Activated CD8-positive, alpha-beta T cell treated with anti-CD3 and anti-CD28 coated beads for 36 hours (primary cell): ENCODE data around the gene ATP6V0D1. TPM values are rescaled to one million over a fixed set of nuclear protein-coding genes. Genes with fewer than 3 reads are reported as not detected.

Experiments used
- ATAC-seq: fragments of 200-7000 bp; cut with Tn5 transposase; one replicate; pipeline ENCODE4 v1.10.0; 2021; ENCODE audit warnings: mild to moderate bottlenecking, moderate library complexity
- CTCF ChIA-PET: fragments of 350-600 bp; sonication (Branson Sonifier 250); formaldehyde crosslinking; loops from one replicate; lab custom pipeline; 2021; ENCODE audit warnings: antibody characterized with exemption; lab: Charles Lee
- POLR2A ChIA-PET: fragments of 350-600 bp; sonication (Branson Sonifier 250); formaldehyde crosslinking; loops from one replicate; lab custom pipeline; 2021; ENCODE audit warnings: antibody characterized with exemption; lab: Charles Lee
- DNase-seq: peaks from one replicate; pipeline ENCODE4 v3.0.0-alpha.2; 2020
- H3K27ac Mint-ChIP-seq: one replicate; pipeline ENCODE4 v1.8.0; 2021; ENCODE audit warnings: mild to moderate bottlenecking, mixed read lengths
- H3K27me3 Mint-ChIP-seq: one replicate; pipeline ENCODE4 v1.8.0; 2021; ENCODE audit warnings: mixed read lengths
- H3K36me3 Mint-ChIP-seq: one replicate; pipeline ENCODE4 v1.8.0; 2021; ENCODE audit warnings: low read depth, mixed read lengths
- H3K4me1 Mint-ChIP-seq: one replicate; pipeline ENCODE4 v1.8.0; 2021; ENCODE audit warnings: low read depth, mixed read lengths
- H3K4me3 Mint-ChIP-seq: one replicate; pipeline ENCODE4 v1.8.0; 2021; ENCODE audit warnings: mild to moderate bottlenecking, moderate library complexity, mixed read lengths
- H3K9me3 Mint-ChIP-seq: one replicate; pipeline ENCODE4 v1.8.0; 2021; ENCODE audit warnings: mixed read lengths
- intact Hi-C: fragments of 100-400 bp; cut with micrococcal nuclease; formaldehyde crosslinking; loops from one replicate; pipeline ENCODE4 v1.10.0; 2022
- total RNA-seq, 2 experiments: library from RNA; stranded (reverse); gene quantifications; one replicate each; pipeline ENCODE4 v1.2.3, GENCODE V29; 2021
- TF ChIP-seq, protein P1 (sequence below): fragments of 200-600 bp; IDR thresholded peaks from one replicate; pipeline ENCODE4 v1.8.0; 2022; ENCODE audit warnings: antibody characterized with exemption, mild to moderate bottlenecking

Gene ATP6V0D1
- total RNA-seq, 2 experiments from 2014 or later = 17.5 to 18.2 TPM

DNA sequence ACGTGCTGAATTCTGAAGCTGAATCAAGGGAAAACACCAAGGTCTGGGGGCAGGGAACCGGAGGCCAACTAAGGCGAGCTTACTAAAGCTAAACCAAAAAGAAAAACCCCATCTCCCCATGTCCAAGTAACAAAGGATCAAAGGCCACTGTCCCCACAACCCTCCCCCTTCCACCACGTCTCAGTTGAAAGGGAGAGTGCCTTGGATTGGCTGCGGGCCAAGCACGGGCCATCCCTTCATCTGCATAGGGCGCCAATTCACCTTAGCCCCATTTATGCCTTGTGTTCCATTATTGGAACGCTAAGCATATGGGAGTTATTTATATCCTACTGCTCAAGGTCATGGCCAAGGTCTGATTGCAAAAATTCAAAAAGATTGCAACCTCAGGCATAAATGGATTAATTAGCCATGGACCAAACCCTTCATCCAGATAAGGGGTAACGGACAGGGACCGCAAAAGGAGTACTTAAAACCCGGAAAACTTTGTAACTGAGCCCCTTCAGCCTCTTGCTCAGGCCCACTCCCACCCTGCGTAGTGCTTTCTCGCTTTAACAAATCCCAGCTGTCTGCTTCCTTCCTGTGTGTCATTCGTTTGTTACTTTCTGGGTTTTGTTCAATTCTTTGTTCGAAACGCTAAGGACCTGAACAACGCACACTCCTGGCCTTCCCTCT lies 740 bp upstream of the ATP6V0D1 start:
- peaks cover 25% of the 10 kb centered on the region for H3K4me1 Mint-ChIP-seq
- H3K9me3 Mint-ChIP-seq = no peaks in the 10 kb centered on the region
- peak overlapping the region; percentile 93 for H3K4me3 Mint-ChIP-seq

DNA sequence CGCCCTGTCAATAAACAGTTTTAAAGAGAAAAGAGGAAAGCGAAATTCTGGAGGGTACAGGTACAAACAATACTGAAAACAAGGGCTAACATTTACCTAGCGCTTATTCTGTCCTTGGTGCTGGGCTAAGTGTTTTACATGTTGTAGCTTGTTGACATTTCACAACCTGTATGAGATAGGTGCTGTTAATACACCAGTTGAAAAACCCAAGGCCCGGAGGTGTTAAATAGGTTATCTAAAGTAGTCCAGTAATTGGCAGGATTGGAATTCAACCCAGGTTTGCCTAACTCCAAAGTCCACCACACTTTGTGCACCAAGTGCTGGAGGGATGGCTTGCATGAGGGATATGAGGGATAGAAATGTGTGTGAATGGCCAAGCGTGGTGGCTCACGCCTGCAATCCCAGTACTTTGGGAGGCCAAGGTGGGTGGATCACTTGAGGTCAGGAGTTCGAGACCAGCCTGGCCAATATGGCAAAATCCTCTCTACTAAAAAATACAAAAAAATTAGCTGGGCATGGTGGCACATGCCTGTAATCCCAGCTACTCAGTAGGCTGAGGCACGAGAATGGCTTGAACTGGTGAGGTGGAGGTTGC lies 2.9 kb downstream of the ATP6V0D1 start:
- intact Hi-C loops = no loop called here
- no peak for DNase-seq
- TF ChIP-seq, protein P1, sequence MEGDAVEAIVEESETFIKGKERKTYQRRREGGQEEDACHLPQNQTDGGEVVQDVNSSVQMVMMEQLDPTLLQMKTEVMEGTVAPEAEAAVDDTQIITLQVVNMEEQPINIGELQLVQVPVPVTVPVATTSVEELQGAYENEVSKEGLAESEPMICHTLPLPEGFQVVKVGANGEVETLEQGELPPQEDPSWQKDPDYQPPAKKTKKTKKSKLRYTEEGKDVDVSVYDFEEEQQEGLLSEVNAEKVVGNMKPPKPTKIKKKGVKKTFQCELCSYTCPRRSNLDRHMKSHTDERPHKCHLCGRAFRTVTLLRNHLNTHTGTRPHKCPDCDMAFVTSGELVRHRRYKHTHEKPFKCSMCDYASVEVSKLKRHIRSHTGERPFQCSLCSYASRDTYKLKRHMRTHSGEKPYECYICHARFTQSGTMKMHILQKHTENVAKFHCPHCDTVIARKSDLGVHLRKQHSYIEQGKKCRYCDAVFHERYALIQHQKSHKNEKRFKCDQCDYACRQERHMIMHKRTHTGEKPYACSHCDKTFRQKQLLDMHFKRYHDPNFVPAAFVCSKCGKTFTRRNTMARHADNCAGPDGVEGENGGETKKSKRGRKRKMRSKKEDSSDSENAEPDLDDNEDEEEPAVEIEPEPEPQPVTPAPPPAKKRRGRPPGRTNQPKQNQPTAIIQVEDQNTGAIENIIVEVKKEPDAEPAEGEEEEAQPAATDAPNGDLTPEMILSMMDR = no peak
- Mint-ChIP-seq H3K27me3 (no peaks in the 10 kb centered on the region), H3K36me3 (peaks cover 2% of the 10 kb centered on the region), H3K9me3 (no peaks in the 10 kb centered on the region), H3K27ac (no peak overlapping the region), H3K4me3 (no peak overlapping the region), H3K4me1 (peaks cover 38% of the 10 kb centered on the region)
- ChIA-PET POLR2A (interaction anchor here (1.4 kb wide), 1 partner anchor 27 kb away, joined by 4 read pairs; no protein-coding TSS in a partner anchor), CTCF (interaction anchor here (1.9 kb wide), 1 partner anchor 12 kb away, joined by 9 read pairs; no protein-coding TSS in a partner anchor)
- ATAC-seq = no peak

More for the DNA sequence above, 740 bp upstream of the ATP6V0D1 start:
- ChIA-PET POLR2A (interaction anchor here (0.5 to 3.3 kb wide), 9 partner anchors 16 to 364 kb away, joined by 3 to 9 read pairs (median 4); partner anchors contain the start of gene ACD), CTCF (interaction anchor here (0.7 to 4.9 kb wide), 41 partner anchors 9 to 403 kb away, joined by 3 to 60 read pairs (median 4); partner anchors contain the start of genes C16orf86, CARMIL2, CTCF and ENKD1)
- H3K27me3 Mint-ChIP-seq = no peaks in the 10 kb centered on the region
- TF ChIP-seq, protein P1 = no peak
- ATAC-seq (peak; percentile 22), DNase-seq (peak; percentile 73)
- peaks cover 10% of the 10 kb centered on the region for H3K36me3 Mint-ChIP-seq
- H3K27ac Mint-ChIP-seq = peak overlapping the region; percentile 99
- intact Hi-C loops = no loop called here

DNA sequence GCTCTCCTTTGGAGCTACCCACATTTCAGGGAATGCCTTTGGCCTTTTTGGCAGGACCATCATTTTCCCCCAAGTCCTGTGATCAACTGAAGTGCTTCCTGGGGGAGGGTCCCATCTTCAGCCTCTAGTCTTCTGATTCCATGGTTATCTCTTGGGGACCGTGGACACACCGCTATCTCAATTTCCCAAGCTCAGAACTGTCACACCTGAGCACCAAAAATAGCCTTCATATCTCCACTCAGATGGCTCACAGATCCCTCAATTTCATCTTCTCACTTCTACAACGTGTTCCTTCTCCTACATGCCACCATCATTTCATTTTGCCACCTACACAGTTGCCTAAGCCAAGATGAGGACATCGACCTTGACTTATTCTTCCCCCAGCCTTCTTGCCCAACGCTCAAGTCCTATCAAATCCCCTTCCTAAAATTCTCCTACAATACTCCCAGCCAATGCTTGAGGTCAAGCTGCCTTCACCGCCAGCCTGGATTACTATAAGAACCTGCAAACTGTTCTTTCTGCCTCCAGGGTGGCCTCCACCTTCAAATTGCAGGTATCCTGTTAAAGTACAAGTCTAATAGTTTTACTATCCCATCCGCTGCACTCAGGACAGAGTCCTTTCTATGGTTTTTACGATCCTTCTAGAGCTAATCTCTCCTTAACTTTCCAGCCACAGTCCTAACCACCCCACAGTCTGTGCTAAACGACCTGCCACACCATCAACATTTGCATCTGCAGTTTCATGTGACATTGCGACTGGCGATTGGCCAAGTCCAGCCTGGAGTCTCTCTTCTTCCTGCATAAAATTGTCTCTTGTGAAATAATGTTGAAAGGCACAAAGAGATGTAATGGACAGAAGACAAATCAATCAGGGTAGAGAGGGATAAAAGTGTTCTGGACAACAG lies 6.2 kb downstream of the ATP6V0D1 start:
- Mint-ChIP-seq H3K4me3 (no peak overlapping the region), H3K27ac (peak overlapping the region; percentile 1)

DNA sequence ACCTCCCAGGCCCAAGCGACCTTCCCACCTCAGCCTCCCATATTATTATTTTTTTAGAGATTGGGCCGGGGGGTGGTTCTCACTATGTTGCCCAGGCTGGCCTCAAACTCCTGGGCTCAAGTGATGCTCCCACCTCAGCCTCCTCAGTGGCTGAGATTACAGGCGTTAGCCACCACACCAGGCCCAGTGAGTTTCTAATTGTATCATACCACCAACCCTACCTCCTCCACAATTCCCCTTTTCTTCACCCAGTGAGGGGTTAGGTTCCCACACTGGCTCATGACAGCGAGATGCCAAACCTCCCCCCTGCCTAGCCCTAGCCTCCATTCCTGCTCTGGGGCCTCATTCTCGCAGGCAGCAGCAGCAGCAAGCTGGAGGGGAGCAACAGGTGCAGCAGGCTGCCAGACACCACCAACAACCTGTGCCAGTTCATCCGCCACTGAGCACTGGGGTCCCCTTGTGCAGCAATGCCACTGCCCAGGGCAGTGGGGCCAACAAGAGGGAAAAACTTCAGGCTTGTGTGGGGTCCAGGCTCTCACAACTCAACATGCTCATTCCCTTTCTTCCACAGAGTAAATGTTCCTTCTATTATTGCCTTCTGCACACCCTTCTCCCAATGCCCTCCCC lies 9.1 kb downstream of the ATP6V0D1 start:
- intact Hi-C loops = no loop called here
- Mint-ChIP-seq H3K27me3 (no peaks in the 10 kb centered on the region), H3K4me1 (peaks cover 31% of the 10 kb centered on the region), H3K27ac (no peak overlapping the region), H3K4me3 (no peak overlapping the region), H3K9me3 (no peaks in the 10 kb centered on the region), H3K36me3 (no peaks in the 10 kb centered on the region)
- DNase-seq = no peak
- ChIA-PET CTCF (interaction anchor here (1.7 to 3.0 kb wide), 2 partner anchors 24 to 44 kb away, joined by 4 to 11 read pairs; no protein-coding TSS in a partner anchor), POLR2A (no interaction called here)
- no peak for ATAC-seq
- TF ChIP-seq, protein P1 = no peak

More for the DNA sequence above, 6.2 kb downstream of the ATP6V0D1 start:
- DNase-seq = no peak
- TF ChIP-seq, protein P1 = no peak
- Mint-ChIP-seq H3K4me1 (peaks cover 45% of the 10 kb centered on the region), H3K36me3 (no peaks in the 10 kb centered on the region), H3K27me3 (no peaks in the 10 kb centered on the region), H3K9me3 (no peaks in the 10 kb centered on the region)
- CTCF ChIA-PET = interaction anchor here (1.0 to 2.5 kb wide), 6 partner anchors 9 to 75 kb away, joined by 3 to 9 read pairs (median 4); no protein-coding TSS in a partner anchor
- POLR2A ChIA-PET = no interaction called here
- intact Hi-C loops = no loop called here
- ATAC-seq = no peak
